ENCODE results near the gene TRIM54.

Gene TRIM54

GRCh38 chr2:27313882-27314645 lies 31.8 kb downstream of the TRIM54 start:
- H3K79me2 ChIP-seq (ENCODE audit: insufficient read depth, low read length), result no peaks in the 10 kb centered on the region
- H3K4me2 ChIP-seq (ENCODE audit: low read depth, low read length, poor library complexity, severe bottlenecking), result peak overlapping the region; percentile 20
- no peaks in the 10 kb centered on the region for H3K9me2 ChIP-seq (replicated peaks; ENCODE audit: low read depth, low read length)
- H3K4me1 ChIP-seq (ENCODE audit: insufficient read depth, low read length, poor library complexity, severe bottlenecking), result peaks cover 9% of the 10 kb centered on the region
- H2AFZ ChIP-seq (ENCODE audit: low read length), result no peak overlapping the region
- H3K27me3 ChIP-seq (ENCODE audit: insufficient read depth, low read length, poor library complexity, severe bottlenecking), result no peaks in the 10 kb centered on the region
- H3K9me3 ChIP-seq (ENCODE audit: insufficient read depth, low read depth, low read length), result no peaks in the 10 kb centered on the region
- H3F3A ChIP-seq (ENCODE audit: low read depth), result no peaks in the 10 kb centered on the region
- H3K4me3 ChIP-seq (ENCODE audit: low read length, poor library complexity, severe bottlenecking), result no peak overlapping the region
- H3K9ac ChIP-seq (ENCODE audit: low read depth, low read length, poor library complexity, severe bottlenecking), result no peak overlapping the region
- no peaks in the 10 kb centered on the region for H3K36me3 ChIP-seq (ENCODE audit: insufficient read depth, low read length)
- TF ChIP-seq EZH2phosphoT487 (IDR thresholded peaks at IDR 0.05; ENCODE audit: borderline replicate concordance) (no peak), CTCF (conservative IDR thresholded peaks at IDR 0.05; ENCODE audit: low read length) (no peak)
- H4K20me1 ChIP-seq (ENCODE audit: insufficient read depth, low read length, poor library complexity, severe bottlenecking), result no peaks in the 10 kb centered on the region

- Histone ChIP-seq H3K9me3 (ENCODE audit: insufficient read depth, low read depth, low read length) (no peaks in the 10 kb centered on the region), H3K4me2 (ENCODE audit: low read depth, low read length, poor library complexity, severe bottlenecking) (peak overlapping the region; percentile 20), H3K36me3 (ENCODE audit: insufficient read depth, low read length) (no peaks in the 10 kb centered on the region), H3K4me1 (ENCODE audit: insufficient read depth, low read length, poor library complexity, severe bottlenecking) (peaks cover 9% of the 10 kb centered on the region), H4K20me1 (ENCODE audit: insufficient read depth, low read length, poor library complexity, severe bottlenecking) (no peaks in the 10 kb centered on the region), H3K9me2 (replicated peaks; ENCODE audit: low read depth, low read length) (no peaks in the 10 kb centered on the region), H3F3A (ENCODE audit: low read depth) (no peaks in the 10 kb centered on the region), H3K4me3 (ENCODE audit: low read length, poor library complexity, severe bottlenecking) (no peak overlapping the region), H3K9ac (ENCODE audit: low read depth, low read length, poor library complexity, severe bottlenecking) (no peak overlapping the region), H2AFZ (ENCODE audit: low read length) (no peak overlapping the region), H3K27me3 (ENCODE audit: insufficient read depth, low read length, poor library complexity, severe bottlenecking) (no peaks in the 10 kb centered on the region), H3K79me2 (ENCODE audit: insufficient read depth, low read length) (no peaks in the 10 kb centered on the region)
- TF ChIP-seq EZH2phosphoT487 (IDR thresholded peaks at IDR 0.05; ENCODE audit: borderline replicate concordance) (no peak), CTCF (conservative IDR thresholded peaks at IDR 0.05; ENCODE audit: low read length) (no peak)
Measured at GRCh38 chr2:27314709-27315108, 32.5 kb downstream of the TRIM54 start.

DNA sequence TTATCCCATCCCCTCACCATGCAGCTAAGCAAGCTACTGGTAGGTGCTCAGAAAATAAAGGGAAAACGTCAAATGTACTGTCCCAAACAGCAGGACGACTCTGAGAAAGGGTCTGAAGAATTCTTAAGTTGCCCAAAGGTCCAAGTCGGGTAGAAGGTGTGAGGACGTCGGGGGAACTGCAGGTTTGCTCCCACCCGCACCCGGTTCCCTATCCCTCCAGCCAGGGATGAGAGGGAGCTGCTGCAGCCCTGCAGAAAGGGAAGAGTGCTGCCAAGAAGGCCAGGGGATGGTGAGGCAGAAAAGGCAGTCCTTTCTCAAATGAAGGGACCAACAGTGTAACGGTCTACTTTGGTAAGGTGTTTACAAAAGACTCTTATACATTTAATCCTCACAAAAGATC lies 32.9 kb downstream of the TRIM54 start:
- no peaks in the 10 kb centered on the region for H4K20me1 ChIP-seq (ENCODE audit: insufficient read depth, low read length, poor library complexity, severe bottlenecking)
- TF ChIP-seq EZH2phosphoT487 (IDR thresholded peaks at IDR 0.05; ENCODE audit: borderline replicate concordance), result no peak
- TF ChIP-seq CTCF (conservative IDR thresholded peaks at IDR 0.05; ENCODE audit: low read length), result no peak

More for the DNA sequence above, 32.9 kb downstream of the TRIM54 start:
- H2AFZ ChIP-seq (ENCODE audit: low read length), result no peak overlapping the region
- no peaks in the 10 kb centered on the region for H3F3A ChIP-seq (ENCODE audit: low read depth)
- H3K9me2 ChIP-seq (replicated peaks; ENCODE audit: low read depth, low read length), result no peaks in the 10 kb centered on the region
- no peaks in the 10 kb centered on the region for H3K36me3 ChIP-seq (ENCODE audit: insufficient read depth, low read length)
- no peaks in the 10 kb centered on the region for H3K27me3 ChIP-seq (ENCODE audit: insufficient read depth, low read length, poor library complexity, severe bottlenecking)
- H3K4me1 ChIP-seq (ENCODE audit: insufficient read depth, low read length, poor library complexity, severe bottlenecking), result peaks cover 9% of the 10 kb centered on the region
- no peaks in the 10 kb centered on the region for H3K79me2 ChIP-seq (ENCODE audit: insufficient read depth, low read length)
- H3K9ac ChIP-seq (ENCODE audit: low read depth, low read length, poor library complexity, severe bottlenecking), result no peak overlapping the region
- H3K4me3 ChIP-seq (ENCODE audit: low read length, poor library complexity, severe bottlenecking), result no peak overlapping the region
- H3K9me3 ChIP-seq (ENCODE audit: insufficient read depth, low read depth, low read length), result no peaks in the 10 kb centered on the region
- H3K4me2 ChIP-seq (ENCODE audit: low read depth, low read length, poor library complexity, severe bottlenecking), result peak overlapping the region; percentile 20
